ENCODE measurements around the gene DNASE1L1.
"Not testable (repeated sequence)": the region's sequence is repeated elsewhere in the genome, so short reads cannot be mapped to it uniquely, and the experiment has no call there.

Gene DNASE1L1

DNA sequence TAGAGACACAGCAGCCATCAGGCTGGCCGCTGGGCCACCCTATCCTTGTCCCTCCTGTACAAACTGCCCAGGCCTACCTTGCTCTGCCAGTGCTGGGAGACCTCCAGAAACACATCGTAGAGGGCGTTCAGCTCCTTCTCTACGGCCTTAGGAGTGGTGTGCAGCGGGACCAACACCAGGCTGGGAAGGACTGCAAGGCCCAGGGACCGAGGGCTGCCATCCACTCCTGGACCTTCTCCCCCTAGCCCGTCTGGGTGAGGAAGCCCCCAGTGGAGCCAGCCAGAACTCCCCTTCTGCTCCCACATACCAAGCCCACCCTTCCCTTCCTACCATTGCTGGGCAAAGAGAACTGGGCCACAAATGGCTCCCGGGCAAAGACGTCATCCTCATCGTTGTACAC is 5.9 kb downstream of the DNASE1L1 start:
- DNase-seq = no peak

DNA sequence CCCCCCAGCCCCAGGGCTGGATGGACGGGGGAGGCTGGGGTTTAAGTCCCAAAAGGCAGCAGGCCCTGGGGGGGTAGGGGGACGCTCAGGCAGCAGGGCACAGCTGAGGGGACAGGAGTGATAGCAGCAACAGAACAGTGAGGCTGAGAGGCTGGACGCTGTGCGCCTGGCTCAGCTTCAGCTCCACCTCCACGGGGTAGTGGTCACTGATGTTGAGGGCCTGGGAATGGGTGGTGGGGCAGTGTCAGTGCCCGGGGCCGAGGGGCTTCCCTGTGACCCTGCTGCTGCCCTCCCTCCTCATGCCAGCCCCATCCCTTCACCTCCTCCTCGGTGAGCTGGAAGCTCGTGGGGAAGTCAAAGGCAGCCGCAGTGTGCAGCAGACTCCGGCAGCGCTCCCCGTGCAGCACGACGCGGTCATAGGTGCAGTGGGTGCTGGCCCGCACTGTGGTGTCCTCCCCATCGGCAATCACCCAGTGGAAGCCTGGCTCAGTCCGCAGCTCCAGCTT is 6.4 kb downstream of the DNASE1L1 start:
- DNase-seq = no peak

DNA sequence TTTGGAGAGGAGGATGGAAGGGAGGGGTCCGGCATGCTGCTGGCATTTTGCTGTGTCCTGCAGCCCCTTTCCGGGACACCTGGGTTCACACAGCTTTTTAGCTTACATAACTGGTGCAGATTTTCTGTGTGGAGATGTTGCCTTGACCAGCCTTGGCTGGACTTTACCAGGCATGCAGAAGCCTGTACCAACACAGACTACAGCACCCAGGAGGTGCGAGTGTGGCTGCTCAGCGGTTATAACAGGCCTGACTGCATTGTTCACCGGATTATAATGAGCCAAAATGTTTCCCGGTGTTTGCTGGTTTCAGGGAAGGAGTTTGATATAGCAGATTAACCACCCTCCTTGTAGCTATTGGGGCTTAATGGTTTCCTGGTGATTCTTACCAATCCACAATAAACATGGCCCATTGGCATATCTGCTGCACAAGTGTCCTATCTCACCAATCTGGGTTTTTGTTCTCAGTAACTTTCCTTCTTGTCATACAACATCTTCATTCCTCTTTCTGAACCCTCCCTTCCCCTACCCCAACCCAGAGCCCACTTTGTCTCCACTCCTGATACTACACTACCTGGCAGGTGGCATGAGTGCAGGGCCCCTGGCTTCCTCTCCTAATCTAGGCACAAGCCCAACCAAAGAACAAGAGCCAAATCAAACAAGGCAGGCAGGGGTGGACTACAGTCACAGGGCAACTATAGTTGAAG is 7.0 kb downstream of the DNASE1L1 start:
- DNase-seq = no peak

DNA sequence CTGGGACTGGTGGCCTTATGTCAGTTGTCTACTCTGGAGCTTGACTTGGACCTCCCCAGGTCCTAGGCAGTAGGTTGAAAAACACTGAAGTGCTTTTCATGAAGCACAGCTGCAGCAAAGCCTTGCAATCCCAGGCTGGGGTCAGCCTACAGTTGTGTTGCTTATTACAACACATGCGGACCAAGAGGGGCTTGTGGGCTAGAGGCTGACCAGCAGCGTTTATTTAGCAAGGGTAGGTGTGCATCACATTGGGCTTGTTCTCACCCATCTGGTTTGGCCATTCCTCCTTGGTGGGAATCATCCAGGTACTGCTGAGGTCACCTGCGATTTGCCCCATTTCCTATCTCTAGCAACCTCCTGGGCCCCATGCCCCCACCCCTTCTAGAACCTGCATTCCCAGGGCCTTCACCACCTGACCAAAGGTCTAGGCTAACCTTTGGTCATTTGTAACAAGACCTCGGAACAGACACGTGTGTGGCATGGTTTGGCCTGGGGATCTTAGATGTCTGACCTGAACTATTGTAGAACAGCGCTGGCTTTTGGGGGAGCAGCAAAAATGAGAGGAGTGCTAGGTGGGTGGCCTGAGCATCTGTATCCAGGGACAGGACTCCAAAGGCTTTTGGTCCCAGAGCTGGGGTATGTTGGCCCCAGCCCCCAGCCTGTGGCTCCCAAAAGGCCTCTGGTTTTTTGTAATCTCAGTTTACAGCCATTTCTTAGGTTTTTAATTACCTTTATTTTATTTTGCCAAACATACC is 7.8 kb downstream of the DNASE1L1 start:
- no peak for DNase-seq

DNA sequence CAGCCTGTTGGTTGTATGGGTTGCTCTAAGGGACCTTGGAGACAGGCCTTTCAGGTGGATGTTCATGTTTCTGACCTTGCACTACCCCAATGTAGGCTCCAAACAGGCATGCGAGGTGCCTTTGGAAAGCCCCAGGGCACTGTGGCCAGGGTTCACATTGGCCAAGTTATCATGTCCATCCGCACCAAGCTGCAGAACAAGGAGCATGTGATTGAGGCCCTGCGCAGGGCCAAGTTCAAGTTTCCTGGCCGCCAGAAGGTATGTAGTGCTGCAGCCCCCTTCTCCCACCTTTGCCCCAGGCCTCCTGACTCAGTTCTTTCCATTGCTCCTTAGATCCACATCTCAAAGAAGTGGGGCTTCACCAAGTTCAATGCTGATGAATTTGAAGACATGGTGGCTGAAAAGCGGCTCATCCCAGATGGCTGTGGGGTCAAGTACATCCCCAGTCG is 8.7 kb downstream of the DNASE1L1 start:
- DNase-seq = not testable (repeated sequence)

DNA sequence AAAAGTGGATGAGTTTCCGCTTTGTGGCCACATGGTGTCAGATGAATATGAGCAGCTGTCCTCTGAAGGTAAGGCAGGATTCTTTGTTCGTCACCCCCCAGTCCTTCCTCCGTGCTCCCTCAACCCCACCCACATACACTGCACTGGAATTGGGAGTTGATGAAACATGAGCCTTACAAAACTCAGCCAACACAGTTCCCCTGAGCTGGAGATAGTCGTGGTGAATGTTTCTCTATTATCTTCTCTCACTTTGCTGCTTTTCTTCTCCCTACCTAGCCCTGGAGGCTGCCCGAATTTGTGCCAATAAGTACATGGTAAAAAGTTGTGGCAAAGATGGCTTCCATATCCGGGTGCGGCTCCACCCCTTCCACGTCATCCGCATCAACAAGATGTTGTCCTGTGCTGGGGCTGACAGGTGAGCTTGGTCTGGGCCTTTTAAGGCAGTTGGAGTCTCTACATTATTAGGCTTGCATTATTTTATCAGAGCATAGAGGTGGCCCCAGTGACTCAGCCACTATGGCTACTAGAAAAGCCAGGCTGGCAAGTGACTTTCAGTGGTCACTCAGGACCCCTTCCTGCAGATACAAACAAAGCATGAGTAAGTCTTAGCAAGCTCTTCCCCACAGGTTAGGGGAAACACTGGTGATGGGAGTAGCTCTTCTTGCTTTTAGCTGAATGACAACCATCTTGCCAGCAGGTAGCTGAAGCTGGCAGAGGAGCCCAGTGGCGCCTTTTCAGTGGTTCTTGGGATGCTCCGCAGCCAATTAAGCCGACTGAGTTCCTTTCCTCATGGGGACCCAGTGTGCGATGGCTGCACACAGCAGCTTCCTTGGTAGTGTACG is 9.3 kb downstream of the DNASE1L1 start:
- no peak for DNase-seq

DNA sequence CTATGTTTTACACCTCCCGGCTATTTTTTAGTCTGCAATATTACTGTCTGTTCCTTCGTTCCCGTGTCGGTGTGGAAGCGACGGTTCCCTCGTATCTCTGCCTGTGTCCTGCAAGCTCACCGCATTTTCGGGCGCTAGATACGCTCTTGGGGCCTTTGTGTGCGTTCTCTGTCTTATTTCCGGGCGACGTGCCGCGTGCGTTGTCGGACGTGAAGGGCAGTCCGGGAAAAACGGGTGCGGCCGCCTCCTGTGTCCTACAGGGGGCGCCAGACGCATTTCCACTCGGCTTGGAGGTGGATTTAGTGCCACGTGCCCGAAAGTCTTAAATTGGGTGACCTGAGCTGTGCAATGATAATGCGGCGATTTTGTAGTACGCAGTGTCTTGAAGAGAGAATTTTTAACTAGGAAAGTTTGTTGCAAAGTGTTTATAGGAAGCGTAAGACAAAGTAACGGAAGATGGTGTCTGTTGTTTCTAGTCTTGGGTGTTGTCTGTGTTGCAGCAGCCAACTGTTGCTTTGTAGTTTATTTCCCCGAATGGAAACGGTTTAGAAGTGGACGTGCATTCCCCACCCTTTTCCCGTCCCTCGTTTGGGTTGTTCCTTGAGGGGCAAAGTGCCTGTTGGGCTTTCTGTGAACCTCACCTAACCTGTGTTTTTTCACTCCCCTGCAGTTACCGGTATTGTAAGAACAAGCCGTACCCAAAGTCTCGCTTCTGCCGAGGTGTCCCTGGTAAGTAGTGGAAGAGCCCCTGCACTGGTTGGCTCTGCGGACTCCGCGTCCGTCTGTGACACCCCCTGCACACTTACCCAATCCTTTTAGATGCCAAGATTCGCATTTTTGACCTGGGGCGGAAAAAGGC is 10.2 kb downstream of the DNASE1L1 start:
- peak; percentile 65 for DNase-seq

DNA sequence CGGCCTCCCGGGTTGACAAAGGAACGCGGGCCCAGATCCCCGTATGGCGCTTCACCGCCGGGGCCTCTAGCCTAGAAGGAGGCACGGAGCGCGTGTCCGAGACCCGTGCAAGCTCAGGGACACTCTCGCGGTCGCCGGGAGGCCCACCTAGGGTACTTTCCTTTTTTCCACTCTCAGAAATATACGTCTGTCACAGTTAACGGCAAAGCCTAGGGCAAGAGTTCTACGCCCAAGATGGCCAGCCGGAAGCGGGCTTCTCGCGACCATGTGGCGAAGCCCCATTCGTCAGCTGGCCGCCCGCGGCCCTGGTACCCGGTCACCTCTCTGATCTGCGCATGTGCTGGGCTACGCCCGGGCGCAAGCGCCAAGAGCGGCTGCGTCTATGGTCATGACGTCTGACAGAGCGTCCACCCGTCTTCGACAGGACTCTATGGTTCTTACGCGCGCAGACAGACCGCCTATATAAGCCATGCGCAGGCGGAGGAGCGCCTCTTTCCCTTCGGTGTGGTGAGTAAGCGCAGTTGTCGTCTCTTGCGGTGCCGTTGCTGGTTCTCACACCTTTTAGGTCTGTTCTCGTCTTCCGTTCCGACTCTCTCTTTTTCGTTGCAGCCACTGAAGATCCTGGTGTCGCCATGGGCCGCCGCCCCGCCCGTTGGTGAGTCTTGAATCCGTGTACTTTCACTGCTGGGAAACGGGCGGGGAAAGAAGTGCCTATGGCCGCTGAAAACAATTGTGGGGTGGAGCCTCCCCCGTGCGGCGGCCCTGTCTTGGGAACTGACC is 11.0 kb downstream of the DNASE1L1 start, which contains the start of gene RPL10:
RPL10 (plus strand) TSS at position 490 of the 780 bp plus-strand sequence; CDS start at position 633, 143 bp downstream.
- peak; percentile 95 for DNase-seq

DNA sequence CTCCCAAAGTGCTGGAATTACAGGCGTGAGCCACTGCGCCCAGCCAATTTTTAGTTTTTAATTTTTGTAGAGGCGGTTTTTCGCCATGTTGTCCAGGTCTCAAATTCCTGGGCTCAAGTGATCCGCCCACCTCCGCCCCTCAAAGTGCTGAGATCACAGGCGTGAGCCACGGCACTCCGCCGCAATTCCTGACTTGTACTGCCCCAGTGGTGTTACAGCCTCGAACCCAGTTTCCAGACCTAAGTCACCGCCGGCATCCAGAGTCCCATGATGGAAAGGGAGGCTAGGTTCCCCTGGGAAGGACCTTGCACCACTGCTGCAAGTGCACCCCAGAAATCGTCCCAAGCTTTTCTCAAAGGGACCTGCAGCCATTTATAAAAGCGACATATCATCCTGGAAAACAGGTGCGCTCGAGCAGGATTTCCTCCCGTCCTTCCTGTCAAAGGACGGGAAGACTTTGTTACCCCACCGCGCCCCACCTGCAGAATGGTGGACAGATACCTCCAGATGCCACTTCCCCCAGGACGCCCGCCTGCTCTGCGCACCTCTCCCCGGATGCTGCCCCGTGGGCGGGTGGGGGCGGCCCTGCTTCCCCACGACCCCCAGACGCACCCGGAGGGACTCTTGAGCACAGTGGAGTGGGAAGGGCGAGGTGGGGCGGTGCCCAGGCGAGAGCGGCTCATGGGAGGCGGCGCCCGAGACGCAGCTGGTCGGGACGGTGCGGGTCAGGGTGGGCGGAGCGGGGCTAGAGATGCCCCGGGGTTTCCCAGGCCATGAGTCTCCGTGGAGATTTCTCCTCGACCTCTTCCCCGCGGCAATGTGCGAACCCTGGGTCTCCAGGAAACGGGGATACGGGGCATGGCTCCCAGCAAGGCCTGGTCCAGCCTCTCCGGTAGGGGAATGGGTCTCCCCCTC is 11.8 kb downstream of the DNASE1L1 start:
- DNase-seq = peak; percentile 62

DNA sequence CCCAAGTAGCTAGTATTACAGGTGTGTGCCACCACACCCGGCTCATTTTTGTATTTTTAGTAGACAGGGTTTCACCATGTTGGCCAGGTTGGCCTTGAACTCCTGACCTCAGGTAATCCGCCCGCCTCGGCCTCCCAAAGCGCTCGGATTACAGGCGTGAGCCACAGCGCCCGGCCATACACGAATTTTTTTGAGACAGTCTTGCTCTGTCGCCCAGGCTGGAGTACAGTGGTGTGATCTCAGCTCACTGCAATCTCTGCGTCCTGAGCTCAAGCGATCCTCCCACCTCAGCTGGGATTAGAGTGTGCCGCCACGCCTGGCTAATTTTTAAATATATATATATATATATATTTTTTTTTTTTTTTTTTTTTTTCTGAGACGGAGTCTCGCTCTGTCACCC is 12.7 kb downstream of the DNASE1L1 start:
- not testable (repeated sequence) for DNase-seq

DNA sequence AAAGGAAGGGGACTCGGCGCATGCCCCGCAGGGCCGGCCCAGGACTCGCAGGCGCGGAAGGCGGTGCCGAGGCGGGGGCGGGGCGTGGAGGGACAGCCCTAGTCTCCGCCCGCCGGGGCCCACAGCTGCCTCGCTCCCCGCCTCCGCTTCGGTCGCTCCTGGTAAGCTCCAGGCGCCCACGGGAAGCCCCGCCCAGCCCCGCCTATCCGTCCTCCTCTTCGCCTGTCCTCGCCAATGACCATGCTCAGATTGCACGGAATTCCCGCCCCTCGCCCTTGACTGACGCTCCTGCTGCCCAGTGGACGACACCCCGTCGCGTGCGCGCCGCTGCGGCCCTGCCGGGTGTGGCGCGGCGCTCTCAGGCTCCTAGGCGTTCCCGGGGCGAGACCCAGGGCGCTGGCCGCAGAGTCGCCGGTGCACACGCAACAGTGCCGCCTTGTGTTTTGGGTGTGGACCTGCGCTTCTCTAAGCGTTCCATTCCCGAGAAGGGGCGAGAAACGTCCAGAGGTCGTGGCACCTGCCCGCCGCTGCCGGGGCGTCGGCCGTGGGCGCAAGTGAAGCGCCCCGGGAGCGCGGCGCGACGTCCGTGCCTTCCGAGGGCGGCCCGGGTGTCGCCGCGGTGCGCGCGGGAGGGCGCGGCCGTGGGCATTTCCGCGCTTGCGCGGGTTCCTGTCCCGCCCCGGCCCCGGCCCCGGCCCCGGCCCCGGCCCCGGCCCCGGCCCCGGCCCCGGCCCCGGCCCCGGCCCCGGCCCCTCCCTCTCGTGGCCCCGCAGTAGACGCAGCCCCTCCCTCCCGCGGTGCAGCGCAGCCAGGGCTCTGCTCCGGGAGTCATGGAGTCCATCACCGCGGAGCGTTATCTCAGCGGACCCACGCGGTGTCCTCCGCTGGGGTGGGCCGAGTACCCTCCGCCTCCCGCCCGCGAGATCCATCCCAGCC is 19.0 kb downstream of the DNASE1L1 start:
- not testable (repeated sequence) for DNase-seq

DNA sequence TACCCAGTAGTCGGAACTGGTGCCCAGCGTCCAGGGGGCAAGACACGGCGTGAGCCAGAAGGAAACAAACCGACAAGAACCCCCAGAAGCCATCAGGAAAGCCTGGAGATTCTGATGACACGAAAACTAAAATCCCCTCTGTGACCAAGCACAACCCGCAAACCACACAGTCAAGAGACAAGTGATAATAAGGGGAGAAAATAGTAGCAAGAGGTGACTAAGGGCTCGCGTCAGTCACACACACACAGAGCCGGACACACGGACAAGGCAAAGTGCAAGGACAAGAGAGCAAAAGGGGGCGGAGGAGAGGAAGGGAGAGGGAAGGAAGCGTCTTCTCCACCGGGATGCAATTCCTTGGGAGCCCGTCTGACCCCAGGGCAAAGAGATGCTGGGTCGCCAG is 20.4 kb downstream of the DNASE1L1 start:
- not testable (repeated sequence) for DNase-seq

DNA sequence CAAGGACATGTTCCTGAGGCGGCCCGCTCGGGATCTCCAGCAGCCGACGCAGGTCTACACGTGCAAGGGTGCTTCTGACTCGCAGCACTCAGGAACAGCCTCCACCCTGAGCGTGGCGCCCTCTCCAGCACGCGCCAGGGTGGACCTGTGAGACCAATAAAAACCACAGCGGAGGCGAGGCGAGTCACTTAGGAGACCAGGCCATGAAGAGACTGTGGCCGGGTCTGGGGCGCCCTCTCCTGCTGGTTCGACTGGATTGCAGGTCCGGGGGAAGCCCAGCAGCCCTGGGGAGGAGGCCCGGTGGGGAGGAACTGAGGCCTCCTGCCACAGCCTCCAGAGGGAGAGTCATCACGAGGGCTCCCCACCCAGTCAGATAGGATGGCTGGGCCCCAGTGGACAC is 21.0 kb downstream of the DNASE1L1 start:
- not testable (repeated sequence) for DNase-seq

DNA sequence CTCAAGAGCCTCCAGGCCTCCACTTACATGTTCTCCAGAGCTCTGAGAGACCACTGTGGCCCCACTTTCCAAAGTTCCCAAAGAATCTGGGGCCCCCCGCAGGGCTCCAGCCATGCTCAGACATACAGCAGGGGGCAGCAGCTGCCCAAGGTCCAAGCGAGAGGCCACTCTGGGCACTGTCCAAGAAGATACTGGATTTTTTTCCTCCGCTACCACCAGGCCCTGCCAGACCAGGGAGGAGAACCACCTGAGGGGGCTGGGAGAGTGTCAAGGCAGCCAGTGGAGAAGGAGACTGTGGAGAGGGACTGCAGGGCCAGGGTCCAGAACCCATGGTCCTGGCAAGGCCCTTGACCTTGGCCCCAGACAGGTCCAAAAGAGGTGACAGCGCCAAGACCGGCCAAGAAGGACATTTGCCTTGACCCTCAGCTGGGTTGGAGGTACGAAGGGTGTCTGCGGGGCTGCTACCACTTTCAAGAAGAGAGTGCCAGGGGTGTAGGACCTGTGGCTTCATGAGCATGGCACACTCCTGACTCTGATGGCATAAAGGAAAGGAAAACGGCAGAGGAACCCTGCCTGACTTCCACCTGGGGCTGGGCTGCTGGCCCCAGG is 24.7 kb downstream of the DNASE1L1 start:
- DNase-seq = no peak

DNA sequence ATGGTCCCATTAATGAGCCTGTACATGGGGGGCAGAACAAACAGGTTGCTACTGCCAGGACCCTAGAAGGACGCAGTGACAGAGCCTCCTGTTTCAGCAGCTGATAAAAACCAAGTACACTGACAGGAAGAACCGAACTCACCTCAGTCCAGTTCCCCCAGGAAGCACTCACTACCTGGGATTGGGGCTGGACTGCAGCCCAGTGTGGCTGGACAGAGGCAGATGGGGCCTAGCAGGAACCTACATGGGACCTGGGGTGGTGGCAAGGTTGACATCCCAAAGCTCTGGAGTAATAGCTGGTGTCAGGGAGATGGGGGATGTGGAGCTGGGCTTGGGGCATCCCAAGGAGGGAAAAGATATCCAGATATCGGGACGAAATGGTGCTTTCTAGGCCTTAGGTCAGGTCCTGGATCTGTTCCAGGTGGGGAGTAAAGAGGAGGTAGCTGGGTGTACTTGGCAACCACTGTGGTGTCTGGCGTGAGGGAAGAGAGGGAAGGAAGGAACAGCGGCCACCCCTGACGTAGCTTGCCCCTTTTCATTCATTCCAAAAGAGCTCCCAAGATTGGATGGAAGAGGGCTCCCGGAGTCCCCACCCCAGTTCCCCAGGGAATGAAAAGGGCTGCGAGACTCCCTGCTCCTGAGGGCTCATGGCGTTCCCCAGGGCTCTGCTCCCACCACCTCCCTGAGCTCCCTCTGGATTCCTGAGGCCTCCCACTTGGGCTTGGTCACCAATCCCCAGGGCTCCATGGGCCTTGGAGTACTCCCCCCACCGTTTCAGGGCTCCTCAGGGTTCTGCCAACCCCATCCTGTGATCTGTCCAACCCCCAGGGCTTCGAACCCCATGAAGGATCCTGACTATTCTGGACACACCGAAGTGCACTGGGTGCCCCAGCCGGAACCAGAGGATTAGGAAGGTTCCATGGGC is 25.4 kb downstream of the DNASE1L1 start:
- DNase-seq = no peak

DNA sequence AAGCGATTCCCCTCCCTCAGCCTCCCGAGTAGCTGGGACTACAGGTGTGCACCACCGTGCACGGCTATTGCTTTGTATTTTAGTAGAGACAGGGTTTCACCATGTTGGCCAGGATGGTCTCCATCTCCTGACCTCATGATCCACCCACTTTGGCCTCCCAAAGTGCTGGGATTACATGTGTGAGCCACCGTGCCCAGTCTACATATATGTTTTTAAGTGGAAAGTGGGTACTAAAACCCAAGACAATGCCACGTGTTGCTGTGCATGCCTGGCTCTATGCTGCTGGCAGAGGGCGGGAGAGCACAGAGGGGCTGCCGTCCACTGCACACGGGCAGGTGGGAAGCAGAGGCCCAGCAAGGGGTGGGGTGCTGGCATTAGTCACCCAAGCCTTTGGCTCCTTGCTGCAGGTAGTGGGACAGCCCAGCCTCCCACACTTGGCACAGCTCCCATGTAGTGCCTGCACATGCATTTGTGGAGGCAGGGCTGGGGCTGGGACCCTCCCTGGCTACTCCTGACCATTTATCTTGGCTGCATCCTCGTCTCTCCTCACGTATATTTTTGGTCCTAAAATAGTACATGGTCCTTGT is 26.5 kb downstream of the DNASE1L1 start:
- no peak for DNase-seq

DNA sequence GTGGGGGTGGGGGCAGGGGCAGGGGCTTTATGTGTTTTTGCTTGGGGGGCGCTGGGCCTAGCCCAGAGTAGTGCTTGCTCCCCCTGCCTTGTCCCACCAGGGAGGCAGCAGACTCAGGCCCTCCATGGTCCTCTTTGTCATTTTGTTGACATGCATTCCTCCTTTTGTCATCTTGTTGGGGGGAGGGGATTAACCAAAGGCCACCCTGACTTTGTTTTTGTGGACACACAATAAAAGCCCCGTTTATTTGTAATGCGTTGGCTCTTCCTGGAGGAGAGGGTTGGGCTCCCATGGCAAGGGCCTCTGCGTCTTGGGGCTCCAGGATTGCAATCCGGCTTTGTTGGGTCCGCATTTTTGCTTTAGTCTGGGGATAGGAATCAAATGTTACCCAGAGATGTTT is 27.8 kb downstream of the DNASE1L1 start:
- no peak for DNase-seq
